ENCODE data around the gene PHLDB1.

The PHLDB1 gene

GRCh38 chr11:118706546-118706825 is 99.1 kb downstream of the PHLDB1 start:
- TF ChIP-seq, protein P1, sequence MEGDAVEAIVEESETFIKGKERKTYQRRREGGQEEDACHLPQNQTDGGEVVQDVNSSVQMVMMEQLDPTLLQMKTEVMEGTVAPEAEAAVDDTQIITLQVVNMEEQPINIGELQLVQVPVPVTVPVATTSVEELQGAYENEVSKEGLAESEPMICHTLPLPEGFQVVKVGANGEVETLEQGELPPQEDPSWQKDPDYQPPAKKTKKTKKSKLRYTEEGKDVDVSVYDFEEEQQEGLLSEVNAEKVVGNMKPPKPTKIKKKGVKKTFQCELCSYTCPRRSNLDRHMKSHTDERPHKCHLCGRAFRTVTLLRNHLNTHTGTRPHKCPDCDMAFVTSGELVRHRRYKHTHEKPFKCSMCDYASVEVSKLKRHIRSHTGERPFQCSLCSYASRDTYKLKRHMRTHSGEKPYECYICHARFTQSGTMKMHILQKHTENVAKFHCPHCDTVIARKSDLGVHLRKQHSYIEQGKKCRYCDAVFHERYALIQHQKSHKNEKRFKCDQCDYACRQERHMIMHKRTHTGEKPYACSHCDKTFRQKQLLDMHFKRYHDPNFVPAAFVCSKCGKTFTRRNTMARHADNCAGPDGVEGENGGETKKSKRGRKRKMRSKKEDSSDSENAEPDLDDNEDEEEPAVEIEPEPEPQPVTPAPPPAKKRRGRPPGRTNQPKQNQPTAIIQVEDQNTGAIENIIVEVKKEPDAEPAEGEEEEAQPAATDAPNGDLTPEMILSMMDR (IDR thresholded peaks at IDR 0.05), result no peak
- no peak overlapping the region for H3K27ac ChIP-seq

Measured in 22Rv1 (cell line).